HEK293 (cell line): ENCODE data around the gene RCOR1.

Experiments used
- CTCF ChIA-PET: fragments of 350-600 bp; formaldehyde crosslinking; extraction: SDS; loops from one replicate; lab custom pipeline; 2021; ENCODE audit warnings: antibody characterized with exemption; lab: Yijun Ruan, JAX
- POLR2A ChIA-PET: fragments of 300-600 bp; formaldehyde crosslinking; extraction: SDS; loops from one replicate; lab custom pipeline; 2020; ENCODE audit warnings: antibody characterized with exemption, inconsistent platforms; lab: Yijun Ruan, JAX
- H3K27ac ChIP-seq: fragments of 200-500 bp; sonication (Bioruptor generic); 2 replicates; pipeline ENCODE4 v1.5.1; 2014; ENCODE audit warnings: low read depth, low read length, control low read depth, inconsistent platforms; ENCODE audit errors: extremely low read depth
- H3K36me3 ChIP-seq, 2 experiments: fragments of 200-500 bp in 1 of 2; sonication (Bioruptor generic) in 1 of 2; 1 replicate in 1 of 2; 2 replicates in 1 of 2; pipeline ENCODE4 v1.5.1; 2014 to 2017; ENCODE audit warnings: inconsistent platforms in 2 of 2, low read length in 2 of 2; ENCODE audit not compliant: control insufficient read depth in 2 of 2, insufficient read depth in 1 of 2
- H3K4me1 ChIP-seq: fragments of 200-500 bp; sonication (Bioruptor generic); 2 replicates; pipeline ENCODE4 v1.5.1; 2014; ENCODE audit warnings: mild to moderate bottlenecking, low read length, inconsistent platforms; ENCODE audit not compliant: control insufficient read depth, insufficient read depth
- H3K4me3 ChIP-seq: 2 replicates; pipeline ENCODE4 v1.5.1; 2011; ENCODE audit warnings: low read depth, mild to moderate bottlenecking, control low read depth, low read length, moderate library complexity
- H3K9me3 ChIP-seq: fragments of 200-500 bp; sonication (Bioruptor generic); 2 replicates; pipeline ENCODE4 v1.5.1; 2014; ENCODE audit warnings: low read depth, low read length, inconsistent platforms; ENCODE audit not compliant: control insufficient read depth, insufficient read depth
- BCL11B ChIP-seq: fragments of 450-650 bp; formaldehyde crosslinking; IDR thresholded peaks from 2 replicates; pipeline ENCODE4 v1.5.1; 2016; ENCODE audit warnings: low read depth, missing biosample characterization, missing genetic modification characterization
- GFI1B ChIP-seq: fragments of 450-650 bp; formaldehyde crosslinking; IDR thresholded peaks from 2 replicates; pipeline ENCODE4 v1.5.1; 2016; ENCODE audit warnings: missing biosample characterization, missing genetic modification characterization
- HOXC10 ChIP-seq: sonication (generic); formaldehyde crosslinking; IDR thresholded peaks from 2 replicates; pipeline ENCODE4 v1.8.1; 2023; ENCODE audit warnings: mild to moderate bottlenecking, missing genetic modification reagents
- KLF9 ChIP-seq: fragments of 450-650 bp; formaldehyde crosslinking; IDR thresholded peaks from 2 replicates; pipeline ENCODE4 v1.5.1; 2016; ENCODE audit warnings: missing biosample characterization, missing genetic modification characterization, low read depth
- SP2 ChIP-seq: fragments of 450-650 bp; formaldehyde crosslinking; IDR thresholded peaks from 2 replicates; pipeline ENCODE4 v1.5.1; 2016; ENCODE audit warnings: missing biosample characterization, missing genetic modification characterization
- SP3 ChIP-seq: fragments of 450-650 bp; formaldehyde crosslinking; IDR thresholded peaks from 2 replicates; pipeline ENCODE4 v1.5.1; 2016; ENCODE audit warnings: missing biosample characterization, missing genetic modification characterization
- SP7 ChIP-seq: fragments of 450-650 bp; formaldehyde crosslinking; IDR thresholded peaks from 2 replicates; pipeline ENCODE4 v1.5.1; 2016; ENCODE audit warnings: missing biosample characterization, missing genetic modification characterization
- TCF7L2 ChIP-seq: IDR thresholded peaks from 2 replicates; pipeline ENCODE4 v1.6.1; 2011; ENCODE audit warnings: low read depth, mild to moderate bottlenecking, inconsistent platforms, low read length, moderate library complexity, borderline replicate concordance
- ZBTB48 ChIP-seq: fragments of 450-650 bp; formaldehyde crosslinking; IDR thresholded peaks from 2 replicates; pipeline ENCODE4 v1.5.1; 2016; ENCODE audit warnings: missing biosample characterization, missing genetic modification characterization
- ZFP3 ChIP-seq: fragments of 450-650 bp; formaldehyde crosslinking; IDR thresholded peaks from 2 replicates; pipeline ENCODE4 v1.5.1; 2016; ENCODE audit warnings: low read depth, missing biosample characterization, missing genetic modification characterization
- ZNF112 ChIP-seq: fragments of 450-650 bp; formaldehyde crosslinking; IDR thresholded peaks from 2 replicates; pipeline ENCODE4 v1.5.0; 2017; ENCODE audit warnings: missing biosample characterization, missing genetic modification characterization
- ZNF138 ChIP-seq: fragments of 450-650 bp; formaldehyde crosslinking; IDR thresholded peaks from 2 replicates; pipeline ENCODE4 v1.5.1; 2016; ENCODE audit warnings: missing biosample characterization, missing genetic modification characterization, borderline replicate concordance
- ZNF140 ChIP-seq: fragments of 450-650 bp; formaldehyde crosslinking; IDR thresholded peaks from 2 replicates; pipeline ENCODE4 v1.5.1; 2016; ENCODE audit warnings: missing biosample characterization, missing genetic modification characterization
- ZNF146 ChIP-seq: fragments of 450-650 bp; formaldehyde crosslinking; IDR thresholded peaks from 2 replicates; pipeline ENCODE4 v1.5.1; 2016; ENCODE audit warnings: missing biosample characterization, missing genetic modification characterization
- ZNF2 ChIP-seq: fragments of 450-650 bp; formaldehyde crosslinking; IDR thresholded peaks from 2 replicates; pipeline ENCODE4 v1.5.1; 2016; ENCODE audit warnings: missing biosample characterization, missing genetic modification characterization
- ZNF221 ChIP-seq: fragments of 450-650 bp; formaldehyde crosslinking; IDR thresholded peaks from 2 replicates; pipeline ENCODE4 v1.5.1; 2017; ENCODE audit warnings: missing biosample characterization, missing genetic modification characterization, borderline replicate concordance
- ZNF248 ChIP-seq: fragments of 450-650 bp; formaldehyde crosslinking; IDR thresholded peaks from 2 replicates; pipeline ENCODE4 v1.5.1; 2017; ENCODE audit warnings: missing biosample characterization, missing genetic modification characterization
- ZNF302 ChIP-seq: fragments of 450-650 bp; formaldehyde crosslinking; IDR thresholded peaks from 2 replicates; pipeline ENCODE4 v1.5.1; 2016; ENCODE audit warnings: missing biosample characterization, missing genetic modification characterization, low read depth
- ZNF341 ChIP-seq: fragments of 450-650 bp; formaldehyde crosslinking; IDR thresholded peaks from 2 replicates; pipeline ENCODE4; 2016; ENCODE audit warnings: low read depth, missing biosample characterization, missing genetic modification characterization
- ZNF354C ChIP-seq: fragments of 450-650 bp; formaldehyde crosslinking; IDR thresholded peaks from 2 replicates; pipeline ENCODE4 v1.5.1; 2016; ENCODE audit warnings: missing biosample characterization, missing genetic modification characterization, low read depth, borderline replicate concordance
- ZNF510 ChIP-seq: fragments of 450-650 bp; formaldehyde crosslinking; IDR thresholded peaks from 2 replicates; pipeline ENCODE4 v1.5.1; 2018; ENCODE audit warnings: mild to moderate bottlenecking, missing genetic modification characterization, missing biosample characterization; ENCODE audit not compliant: insufficient replicate concordance
- ZNF548 ChIP-seq: fragments of 450-650 bp; formaldehyde crosslinking; IDR thresholded peaks from 2 replicates; pipeline ENCODE4 v1.5.1; 2016; ENCODE audit warnings: missing biosample characterization, missing genetic modification characterization
- ZNF549 ChIP-seq: fragments of 450-650 bp; IDR thresholded peaks from 2 replicates; pipeline ENCODE4 v1.5.1; 2018; ENCODE audit warnings: missing biosample characterization, missing genetic modification characterization, mild to moderate bottlenecking, inconsistent platforms, moderate library complexity
- ZNF561 ChIP-seq: fragments of 450-650 bp; IDR thresholded peaks from 2 replicates; pipeline ENCODE4 v1.5.1; 2018; ENCODE audit warnings: missing biosample characterization, missing genetic modification characterization, borderline replicate concordance
- ZNF596 ChIP-seq: fragments of 450-650 bp; IDR thresholded peaks from 2 replicates; pipeline ENCODE4 v1.5.0; 2018; ENCODE audit warnings: missing biosample characterization, mild to moderate bottlenecking, missing genetic modification characterization, moderate library complexity
- ZNF76 ChIP-seq: fragments of 450-650 bp; formaldehyde crosslinking; IDR thresholded peaks from 2 replicates; pipeline ENCODE4; 2016; ENCODE audit warnings: low read depth, missing biosample characterization, missing genetic modification characterization, borderline replicate concordance
- ZNF791 ChIP-seq: fragments of 450-650 bp; formaldehyde crosslinking; IDR thresholded peaks from 2 replicates; pipeline ENCODE4 v1.5.1; 2016; ENCODE audit warnings: missing biosample characterization, missing genetic modification characterization
- ZSCAN5A ChIP-seq: fragments of 450-650 bp; formaldehyde crosslinking; IDR thresholded peaks from 2 replicates; pipeline ENCODE4 v1.5.1; 2016; ENCODE audit warnings: missing biosample characterization, missing genetic modification characterization
- ZXDB ChIP-seq: fragments of 450-650 bp; formaldehyde crosslinking; IDR thresholded peaks from 2 replicates; pipeline ENCODE4 v1.5.1; 2016; ENCODE audit warnings: missing biosample characterization, missing genetic modification characterization
- TF ChIP-seq, protein P1 (sequence below): fragments of 450-650 bp; formaldehyde crosslinking; IDR thresholded peaks from 2 replicates; pipeline ENCODE4 v1.5.1; 2017; ENCODE audit warnings: missing biosample characterization, missing genetic modification characterization
- TF ChIP-seq, protein P2 (sequence below): fragments of 450-650 bp; formaldehyde crosslinking; IDR thresholded peaks from 2 replicates; pipeline ENCODE4; 2016; ENCODE audit warnings: missing biosample characterization, missing genetic modification characterization

Gene RCOR1

GRCh38 chr14:102727336-102728095 is 135.1 kb downstream of the RCOR1 start (continued):
- TF ChIP-seq ZSCAN5A (tag by site-specific recombination) = no peak

DNA sequence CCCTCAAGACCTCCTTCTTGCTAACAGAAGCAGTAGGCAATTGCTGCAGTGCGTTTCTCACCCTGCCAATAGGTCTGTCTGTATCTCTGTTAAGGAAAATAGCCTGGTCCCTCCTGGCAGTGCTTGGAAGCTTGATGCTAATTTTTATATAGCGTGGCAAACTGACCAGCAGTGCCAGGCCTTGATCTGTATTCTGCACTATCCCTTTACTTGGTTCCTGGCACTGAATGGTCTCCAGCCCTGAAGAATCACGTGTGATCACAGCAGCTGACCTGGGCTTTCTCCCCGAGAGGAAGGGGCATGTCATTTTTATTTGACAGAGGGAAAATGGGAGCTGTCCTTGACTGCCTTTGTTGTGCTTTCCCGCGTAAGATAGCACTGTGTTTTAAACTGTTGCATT is 136.1 kb downstream of the RCOR1 start:
- POLR2A ChIA-PET = no interaction called here
- CTCF ChIA-PET = interaction anchor here (0.6 kb wide), 1 partner anchor 56 kb away, joined by 3 read pairs; no protein-coding TSS in a partner anchor
- Histone ChIP-seq H3K27ac (no peak overlapping the region), H3K9me3 (no peaks in the 10 kb centered on the region)
- TF ChIP-seq ZFP3 (tag by site-specific recombination) (no peak), SP2 (no peak), ZNF791 (tag by site-specific recombination) (no peak), HOXC10 (CRISPR knock-in tag) (no peak), KLF9 (tag by site-specific recombination) (no peak), ZBTB48 (tag by site-specific recombination) (no peak), ZNF138 (tag by site-specific recombination) (no peak), ZNF510 (tag by site-specific recombination) (no peak), GFI1B (no peak), ZXDB (tag by site-specific recombination) (no peak), ZNF302 (tag by site-specific recombination) (no peak), TCF7L2 (no peak), SP7 (tag by site-specific recombination) (no peak), ZNF146 (no peak), ZNF549 (no peak), ZNF354C (tag by site-specific recombination) (no peak)
- TF ChIP-seq, all 188 proteins: peak for 0
- Histone ChIP-seq H3K4me3 (no peak overlapping the region), H3K4me1 (no peaks in the 10 kb centered on the region), H3K36me3 (peaks cover 3 to 57% of the 10 kb centered on the region in 2 experiments; a peak in 2 of 3 replicates)

DNA sequence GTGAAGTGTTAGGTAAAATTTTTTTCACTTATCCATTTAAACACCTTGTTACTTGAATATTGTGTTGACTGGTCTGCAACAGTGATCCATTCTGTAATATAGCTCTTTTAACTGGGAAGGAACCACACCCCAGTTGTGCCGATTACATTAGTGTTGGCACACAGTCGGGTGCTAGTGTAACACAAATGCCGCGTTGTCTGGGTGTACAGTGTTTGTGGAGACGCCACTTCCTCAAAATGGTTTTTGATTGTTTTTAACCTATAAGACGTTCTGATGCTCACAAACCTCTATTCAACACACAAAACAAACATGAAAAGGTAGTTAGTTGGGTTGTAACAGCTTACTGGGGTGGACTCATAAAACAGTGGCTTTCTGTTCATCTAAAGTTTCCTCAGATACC is 136.8 kb downstream of the RCOR1 start:
- CTCF ChIA-PET = interaction anchor here (0.6 kb wide), 1 partner anchor 57 kb away, joined by 3 read pairs; no protein-coding TSS in a partner anchor
- Histone ChIP-seq H3K4me1 (no peaks in the 10 kb centered on the region), H3K27ac (no peak overlapping the region), H3K4me3 (no peak overlapping the region), H3K36me3 (peaks cover 1 to 50% of the 10 kb centered on the region in 2 experiments; a peak in 2 of 3 replicates), H3K9me3 (no peaks in the 10 kb centered on the region)
- POLR2A ChIA-PET = no interaction called here
- TF ChIP-seq ZNF341 (tag by site-specific recombination) (no peak), ZNF548 (tag by site-specific recombination) (no peak), ZNF354C (tag by site-specific recombination) (no peak), ZNF561 (tag by site-specific recombination) (no peak), ZNF76 (no peak), ZNF2 (tag by site-specific recombination) (no peak), SP3 (tag by site-specific recombination) (no peak), ZNF248 (tag by site-specific recombination) (no peak), ZNF596 (tag by site-specific recombination) (no peak), ZNF140 (no peak), ZNF221 (tag by site-specific recombination) (no peak), BCL11B (tag by site-specific recombination) (no peak), ZNF112 (tag by site-specific recombination) (no peak)
- TF ChIP-seq, protein P1, sequence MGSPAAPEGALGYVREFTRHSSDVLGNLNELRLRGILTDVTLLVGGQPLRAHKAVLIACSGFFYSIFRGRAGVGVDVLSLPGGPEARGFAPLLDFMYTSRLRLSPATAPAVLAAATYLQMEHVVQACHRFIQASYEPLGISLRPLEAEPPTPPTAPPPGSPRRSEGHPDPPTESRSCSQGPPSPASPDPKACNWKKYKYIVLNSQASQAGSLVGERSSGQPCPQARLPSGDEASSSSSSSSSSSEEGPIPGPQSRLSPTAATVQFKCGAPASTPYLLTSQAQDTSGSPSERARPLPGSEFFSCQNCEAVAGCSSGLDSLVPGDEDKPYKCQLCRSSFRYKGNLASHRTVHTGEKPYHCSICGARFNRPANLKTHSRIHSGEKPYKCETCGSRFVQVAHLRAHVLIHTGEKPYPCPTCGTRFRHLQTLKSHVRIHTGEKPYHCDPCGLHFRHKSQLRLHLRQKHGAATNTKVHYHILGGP (tag by site-specific recombination) = no peak
- TF ChIP-seq, protein P2, sequence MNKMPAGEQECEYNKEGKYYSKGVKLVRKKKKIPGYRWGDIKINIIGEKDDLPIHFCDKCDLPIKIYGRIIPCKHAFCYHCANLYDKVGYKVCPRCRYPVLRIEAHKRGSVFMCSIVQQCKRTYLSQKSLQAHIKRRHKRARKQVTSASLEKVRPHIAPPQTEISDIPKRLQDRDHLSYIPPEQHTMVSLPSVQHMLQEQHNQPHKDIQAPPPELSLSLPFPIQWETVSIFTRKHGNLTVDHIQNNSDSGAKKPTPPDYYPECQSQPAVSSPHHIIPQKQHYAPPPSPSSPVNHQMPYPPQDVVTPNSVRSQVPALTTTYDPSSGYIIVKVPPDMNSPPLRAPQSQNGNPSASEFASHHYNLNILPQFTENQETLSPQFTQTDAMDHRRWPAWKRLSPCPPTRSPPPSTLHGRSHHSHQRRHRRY (tag by site-specific recombination) = no peak
